H1 (cell line): Measurements from ENCODE around the gene VPREB1. TPM values are rescaled to one million over a fixed set of nuclear protein-coding genes. Genes with fewer than 3 reads are reported as not detected.

Experiments
- BRCA1 ChIP-seq: IDR thresholded peaks from 2 replicates; pipeline ENCODE4 v1.6.1; 2012; ENCODE audit warnings: low read depth, low read length, improper control_type of control experiment
- KDM4A ChIP-seq: IDR thresholded peaks from one replicate; pipeline ENCODE4 v1.7.1; 2012; ENCODE audit warnings: low read depth, mild to moderate bottlenecking, moderate library complexity, low read length, inconsistent platforms; ENCODE audit not compliant: severe bottlenecking
- KDM5A ChIP-seq: fragments of 200-600 bp; IDR thresholded peaks from 2 replicates; pipeline ENCODE4 v1.7.1; 2012; ENCODE audit warnings: mild to moderate bottlenecking, low read length, inconsistent platforms, mixed read lengths
- POU5F1 ChIP-seq: IDR thresholded peaks from 2 replicates; pipeline ENCODE4 v1.6.1; 2011; ENCODE audit warnings: low read depth, mild to moderate bottlenecking, low read length, moderate library complexity
- RAD21 ChIP-seq, 2 experiments: IDR thresholded peaks in 1 of 2; conservative IDR thresholded peaks in 1 of 2; 2 replicates each; pipeline ENCODE4 v1.6.1; 2011; ENCODE audit warnings: low read depth in 2 of 2, low read length in 2 of 2, improper control_type of control experiment in 1 of 2, inconsistent platforms in 1 of 2, mild to moderate bottlenecking in 1 of 2, moderate library complexity in 1 of 2
- polyA plus RNA-seq, 7 experiments: library from polyadenylated mRNA; depleted of rRNA in 3 of 7; stranded (reverse) in 5 of 7; unstranded in 2 of 7; fragments of >200 nt in 5 of 7; fragments of 200-250 nt in 2 of 7; gene quantifications; 1 replicate in 5 of 7; 2 replicates in 1 of 7; 4 replicates in 1 of 7; pipeline versions ENCODE4 v1.2.1 to v1.2.3, GENCODE V29; 2011 to 2013; ENCODE audit warnings: missing spikeins in 2 of 7, mixed read lengths in 2 of 7
- total RNA-seq: library from RNA; stranded (reverse); fragmentation: NEBNext Ultra II Directional; extraction: Animal tissue kit (Norgen Biotek cat#: 25700); gene quantifications from 2 replicates; pipeline ENCODE4 v1.2.1, GENCODE V29; 2021
- TF ChIP-seq, protein P1 (sequence below): IDR thresholded peaks from 2 replicates; pipeline ENCODE4 v1.6.1; 2012; ENCODE audit warnings: inconsistent platforms

Gene VPREB1
- total and polyA plus RNA-seq, 2 of the 8 experiments (the other 6 are each of a cell fraction or from before 2014, with no cell fraction given): not detected

DNA sequence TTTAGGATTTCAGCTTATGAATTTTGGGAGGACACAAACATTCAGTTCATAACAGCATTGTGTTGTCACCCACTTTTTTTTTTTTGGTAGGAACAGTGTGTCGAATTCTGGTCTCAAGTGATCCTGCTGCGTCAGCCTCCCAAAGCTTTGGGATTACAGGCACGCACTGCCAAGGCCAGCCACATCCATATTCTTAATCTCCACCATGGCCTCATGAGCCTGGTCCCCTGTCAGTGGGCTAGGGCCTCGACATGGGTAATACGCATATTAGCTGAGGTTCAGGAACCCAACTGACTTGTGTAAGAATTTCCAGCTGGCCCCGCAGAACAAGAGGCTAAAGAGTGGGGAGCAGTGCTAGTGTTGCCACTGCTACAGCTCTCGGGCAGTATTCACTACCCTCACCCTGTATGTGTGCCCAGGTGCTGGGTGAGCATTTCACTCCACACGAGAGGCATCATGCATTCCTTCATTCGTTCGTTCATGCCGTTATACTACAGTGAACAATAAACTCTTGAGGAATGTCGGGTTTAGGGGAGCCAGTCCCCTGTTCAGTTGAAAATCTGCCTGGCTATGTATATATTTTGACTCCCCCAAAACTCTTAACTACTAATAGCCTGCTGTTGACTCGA lies 5.2 kb upstream of the VPREB1 start (continued):
- TF ChIP-seq BRCA1 (no peak), RAD21 (IDR thresholded peaks at IDR 0.05 in 1 of 2, conservative IDR thresholded peaks at IDR 0.05 in 1 of 2; ENCODE audit: low read depth in 2 of 2, low read length in 2 of 2) (no peak), POU5F1 (no peak), KDM5A (no peak), KDM4A (no peak)
- TF ChIP-seq, protein P1, sequence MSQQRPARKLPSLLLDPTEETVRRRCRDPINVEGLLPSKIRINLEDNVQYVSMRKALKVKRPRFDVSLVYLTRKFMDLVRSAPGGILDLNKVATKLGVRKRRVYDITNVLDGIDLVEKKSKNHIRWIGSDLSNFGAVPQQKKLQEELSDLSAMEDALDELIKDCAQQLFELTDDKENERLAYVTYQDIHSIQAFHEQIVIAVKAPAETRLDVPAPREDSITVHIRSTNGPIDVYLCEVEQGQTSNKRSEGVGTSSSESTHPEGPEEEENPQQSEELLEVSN: no peak
